Gastrocnemius medialis (tissue), 4 donors: ENCODE data around the gene RTL1. TPM values are rescaled to one million over a fixed set of nuclear protein-coding genes. Genes with fewer than 3 reads are reported as not detected.

ENCODE experiments used
- ATAC-seq, 2 donors: fragments of 150-250 bp; one replicate each; pipeline ENCODE4 v1.9.1; 2016
- DNase-seq, 2 donors: peaks; one replicate each; pipeline ENCODE4 v3.0.0-alpha.2; 2019
- H3K27ac ChIP-seq, 4 donors: fragments of 200-600 bp; sonication (generic); 1 replicate in 1 of 4; 2 replicates in 3 of 4; pipeline ENCODE4 v1.5.1; 2016 to 2018; ENCODE audit warnings: mild to moderate bottlenecking in 2 of 4, moderate library complexity in 1 of 4
- H3K27me3 ChIP-seq, 3 donors: fragments of 200-600 bp; sonication (generic) in 2 of 3; 1 replicate in 1 of 3; 2 replicates in 2 of 3; pipeline versions ENCODE4 v1.5.1 to v1.6.0; 2016 to 2019; ENCODE audit warnings: mild to moderate bottlenecking in 1 of 3, moderate library complexity in 1 of 3
- H3K36me3 ChIP-seq, 2 donors: fragments of 200-600 bp; sonication (generic) in 1 of 2; one replicate each; pipeline ENCODE4 v1.5.1; 2017 to 2018
- H3K4me1 ChIP-seq, 2 donors: fragments of 200-600 bp; sonication (generic) in 1 of 2; one replicate each; pipeline ENCODE4 v1.5.1; 2016 to 2017; ENCODE audit warnings: mild to moderate bottlenecking in 2 of 2
- H3K4me3 ChIP-seq, 4 donors: fragments of 200-600 bp; sonication (generic) in 3 of 4; 1 replicate in 1 of 4; 2 replicates in 3 of 4; pipeline ENCODE4 v1.5.1; 2016 to 2019; ENCODE audit warnings: mild to moderate bottlenecking in 2 of 4
- H3K9me3 ChIP-seq, 3 donors: fragments of 200-600 bp; sonication (generic) in 2 of 3; 1 replicate in 1 of 3; 2 replicates in 2 of 3; pipeline ENCODE4 v1.5.1; 2016 to 2019
- POLR2A ChIP-seq, 2 donors: fragments of 450-650 bp; IDR thresholded peaks; one replicate each; pipeline ENCODE4 v1.6.1; 2017; ENCODE audit warnings: antibody characterized with exemption in 2 of 2, mild to moderate bottlenecking in 2 of 2, moderate library complexity in 2 of 2
- in situ Hi-C, 4 donors: fragments of 200-750 bp; cut with MboI; loops; one replicate each; pipeline versions ENCODE4 v1.15.0 to v1.8.0; 2017; ENCODE audit warnings: low sequenced_read_pairs in 4 of 4
- intact Hi-C: fragments of 100-400 bp; cut with DNase I; formaldehyde crosslinking; loops from one replicate; pipeline ENCODE4 v1.15.1; 2023; ENCODE audit warnings: low total_unique reads
- total RNA-seq, 4 donors: library from RNA; depleted of rRNA; stranded (reverse); fragments of >200 nt; gene quantifications; one replicate each; pipeline versions ENCODE4 v1.1.0 to v1.2.3, GENCODE V29; 2016
- TF ChIP-seq, protein P1 (sequence below), 5 experiments: fragments of 450-650 bp in 3 of 5; fragments of 200-600 bp in 2 of 5; sonication (generic) in 2 of 5; IDR thresholded peaks in 4 of 5; conservative IDR thresholded peaks in 1 of 5; 1 replicate in 4 of 5; 2 replicates in 1 of 5; pipeline ENCODE4 v1.5.1; 2016 to 2019; ENCODE audit warnings: antibody characterized with exemption in 5 of 5, mild to moderate bottlenecking in 3 of 5, moderate library complexity in 3 of 5

Gene RTL1
- total RNA-seq, 4 donors from 2014 or later = not detected

DNA sequence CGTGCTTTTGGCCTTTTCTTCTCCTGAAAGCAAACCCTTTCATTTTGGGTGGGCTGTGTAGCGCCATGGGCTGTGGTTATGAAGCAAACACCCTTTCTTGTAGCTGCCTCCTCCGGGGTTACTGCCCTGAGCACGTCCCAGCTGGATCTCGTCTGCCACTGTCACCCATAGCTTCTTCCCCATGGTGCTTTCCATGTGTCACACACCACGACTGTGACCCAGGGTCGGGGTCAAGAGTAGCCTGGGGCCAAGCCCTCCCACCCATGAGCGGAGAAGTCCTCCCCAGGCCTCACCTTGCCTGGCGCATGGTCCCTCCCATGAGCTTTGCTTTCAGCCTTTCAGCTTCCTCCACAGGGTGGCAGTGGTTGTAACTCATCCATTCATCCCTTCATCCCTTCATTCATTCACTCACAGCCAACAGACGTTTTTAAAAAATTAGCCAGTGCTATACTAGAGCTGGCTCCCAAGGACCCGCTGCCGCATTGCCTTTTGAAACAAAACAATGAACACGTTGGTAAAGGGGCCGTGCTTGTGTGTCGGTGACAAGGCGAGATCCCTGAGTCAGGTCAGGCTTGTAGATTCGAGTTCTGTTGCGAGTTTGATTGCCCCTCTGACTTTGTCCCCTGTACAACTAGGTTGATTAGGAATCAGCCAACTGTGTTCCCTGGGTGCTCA is 48.1 kb downstream of the RTL1 start:
- intact Hi-C loops = no loop called here
- ATAC-seq (no peak), DNase-seq (no peak)
- no peak for TF ChIP-seq POLR2A (IDR thresholded peaks at IDR 0.05)
- TF ChIP-seq, protein P1, sequence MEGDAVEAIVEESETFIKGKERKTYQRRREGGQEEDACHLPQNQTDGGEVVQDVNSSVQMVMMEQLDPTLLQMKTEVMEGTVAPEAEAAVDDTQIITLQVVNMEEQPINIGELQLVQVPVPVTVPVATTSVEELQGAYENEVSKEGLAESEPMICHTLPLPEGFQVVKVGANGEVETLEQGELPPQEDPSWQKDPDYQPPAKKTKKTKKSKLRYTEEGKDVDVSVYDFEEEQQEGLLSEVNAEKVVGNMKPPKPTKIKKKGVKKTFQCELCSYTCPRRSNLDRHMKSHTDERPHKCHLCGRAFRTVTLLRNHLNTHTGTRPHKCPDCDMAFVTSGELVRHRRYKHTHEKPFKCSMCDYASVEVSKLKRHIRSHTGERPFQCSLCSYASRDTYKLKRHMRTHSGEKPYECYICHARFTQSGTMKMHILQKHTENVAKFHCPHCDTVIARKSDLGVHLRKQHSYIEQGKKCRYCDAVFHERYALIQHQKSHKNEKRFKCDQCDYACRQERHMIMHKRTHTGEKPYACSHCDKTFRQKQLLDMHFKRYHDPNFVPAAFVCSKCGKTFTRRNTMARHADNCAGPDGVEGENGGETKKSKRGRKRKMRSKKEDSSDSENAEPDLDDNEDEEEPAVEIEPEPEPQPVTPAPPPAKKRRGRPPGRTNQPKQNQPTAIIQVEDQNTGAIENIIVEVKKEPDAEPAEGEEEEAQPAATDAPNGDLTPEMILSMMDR (IDR thresholded peaks at IDR 0.05 in 4 of 5, conservative IDR thresholded peaks at IDR 0.05 in 1 of 5) = no peak
- Histone ChIP-seq H3K9me3 (no peaks in the 10 kb centered on the region), H3K4me1 (no peaks in the 10 kb centered on the region), H3K27me3 (no peaks in the 10 kb centered on the region), H3K4me3 (no peak overlapping the region), H3K27ac (no peak overlapping the region), H3K36me3 (no peaks in the 10 kb centered on the region)
- in situ Hi-C loops = loop anchor here in 1 of 4 donors (25.0 kb wide), 1 partner anchor 757 kb away; no protein-coding TSS in a partner anchor

DNA sequence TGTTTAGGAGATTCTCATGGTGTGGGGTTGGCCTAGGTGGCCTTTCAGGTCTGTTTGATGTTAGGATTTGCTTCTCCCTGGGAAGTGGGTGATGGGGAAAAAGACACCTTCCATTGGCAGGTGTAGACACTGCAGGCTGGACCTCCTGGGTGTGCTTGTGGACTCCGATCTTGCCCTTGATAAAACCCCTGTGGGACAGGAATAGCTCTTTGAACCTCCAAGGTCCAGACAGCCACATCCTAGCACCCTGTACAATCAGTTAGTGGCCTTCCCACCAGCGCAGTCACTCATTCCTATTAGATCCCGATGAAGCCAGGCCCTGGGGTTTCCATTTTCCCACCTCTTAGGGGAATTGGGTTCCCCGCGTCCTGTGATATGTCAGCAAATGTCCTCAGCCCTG is 49.1 kb downstream of the RTL1 start:
- no peaks in the 10 kb centered on the region for H3K36me3 ChIP-seq
- no peak for TF ChIP-seq POLR2A (IDR thresholded peaks at IDR 0.05)
- TF ChIP-seq, protein P1 (IDR thresholded peaks at IDR 0.05 in 4 of 5, conservative IDR thresholded peaks at IDR 0.05 in 1 of 5) = no peak
- no peaks in the 10 kb centered on the region for H3K9me3 ChIP-seq
- H3K27ac ChIP-seq = no peak overlapping the region
- ATAC-seq = no peak
- DNase-seq = no peak
- H3K4me3 ChIP-seq = no peak overlapping the region
- intact Hi-C loops (no loop called here), in situ Hi-C loops (loop anchor here in 1 of 4 donors (25.0 kb wide), 1 partner anchor 758 kb away; no protein-coding TSS in a partner anchor)
- no peaks in the 10 kb centered on the region for H3K4me1 ChIP-seq
- H3K27me3 ChIP-seq = no peaks in the 10 kb centered on the region

DNA sequence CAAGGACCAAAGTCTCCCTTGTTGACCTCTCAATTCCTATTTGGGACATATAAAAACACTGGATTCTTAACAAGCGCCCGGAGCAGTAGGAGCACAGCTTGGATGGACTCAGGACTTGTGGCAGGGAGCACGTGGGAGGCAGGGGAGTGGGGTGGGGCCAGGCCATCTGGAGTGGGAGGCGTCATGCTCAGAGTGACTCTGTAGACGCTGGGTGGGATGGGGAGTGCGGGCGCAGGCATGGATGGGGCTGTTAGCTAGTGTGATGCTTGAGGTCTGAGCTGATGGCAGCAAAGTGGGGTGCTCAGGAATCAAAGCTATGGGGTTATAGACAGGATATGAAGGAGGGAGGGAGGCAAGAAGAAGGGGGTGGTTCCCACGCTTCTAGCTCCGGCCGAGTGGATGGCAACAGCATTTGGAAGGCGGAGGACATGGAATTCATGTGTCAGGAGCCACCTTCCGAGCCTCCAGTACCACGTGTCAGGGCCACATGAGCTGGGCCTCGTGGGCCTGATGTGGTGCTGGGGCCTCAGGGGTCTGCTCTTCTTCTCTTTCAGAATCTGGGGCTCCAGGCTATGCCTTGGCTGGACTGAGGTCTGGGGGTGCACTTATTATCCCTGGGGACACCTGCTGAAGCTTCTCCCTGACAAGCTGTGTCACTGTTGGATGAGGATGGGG is 51.4 kb downstream of the RTL1 start:
- intact Hi-C loops (no loop called here), in situ Hi-C loops (loop anchor here in 1 of 4 donors (25.0 kb wide), 1 partner anchor 760 kb away; no protein-coding TSS in a partner anchor)
- no peak overlapping the region for H3K4me3 ChIP-seq
- ATAC-seq = no peak
- no peaks in the 10 kb centered on the region for H3K4me1 ChIP-seq
- no peaks in the 10 kb centered on the region for H3K9me3 ChIP-seq
- no peaks in the 10 kb centered on the region for H3K27me3 ChIP-seq
- H3K27ac ChIP-seq = no peak overlapping the region
- no peaks in the 10 kb centered on the region for H3K36me3 ChIP-seq
- no peak for TF ChIP-seq POLR2A (IDR thresholded peaks at IDR 0.05)
- TF ChIP-seq, protein P1 (IDR thresholded peaks at IDR 0.05 in 4 of 5, conservative IDR thresholded peaks at IDR 0.05 in 1 of 5) = no peak
- DNase-seq = no peak

DNA sequence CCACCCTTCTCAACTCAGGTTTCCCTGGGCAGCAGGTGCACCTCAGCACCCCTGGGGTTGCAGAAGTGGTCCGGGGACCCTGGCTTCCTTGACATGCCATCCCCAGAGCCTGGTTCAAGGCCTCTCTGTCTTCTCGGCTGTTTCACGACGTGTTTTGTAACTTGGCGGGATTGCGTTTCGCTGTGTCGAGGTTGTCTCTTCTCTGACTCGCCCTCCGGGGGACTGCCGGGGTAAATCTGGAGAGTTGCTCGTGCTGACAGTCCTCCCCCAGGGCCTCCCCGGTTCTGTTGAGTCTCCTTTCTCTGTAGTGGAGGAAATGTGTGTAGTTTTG is 52.0 kb downstream of the RTL1 start:
- Histone ChIP-seq H3K4me1 (no peaks in the 10 kb centered on the region), H3K4me3 (no peak overlapping the region), H3K36me3 (no peaks in the 10 kb centered on the region), H3K27ac (no peak overlapping the region), H3K9me3 (no peaks in the 10 kb centered on the region), H3K27me3 (no peaks in the 10 kb centered on the region)
- intact Hi-C loops = no loop called here
- in situ Hi-C loops = loop anchor here in 1 of 4 donors (25.0 kb wide), 1 partner anchor 761 kb away; no protein-coding TSS in a partner anchor
- TF ChIP-seq POLR2A (IDR thresholded peaks at IDR 0.05) = no peak
- TF ChIP-seq, protein P1 (IDR thresholded peaks at IDR 0.05 in 4 of 5, conservative IDR thresholded peaks at IDR 0.05 in 1 of 5) = no peak
- ATAC-seq (no peak), DNase-seq (no peak)
